ENCODE results near the gene LOXL1.

The LOXL1 gene

DNA sequence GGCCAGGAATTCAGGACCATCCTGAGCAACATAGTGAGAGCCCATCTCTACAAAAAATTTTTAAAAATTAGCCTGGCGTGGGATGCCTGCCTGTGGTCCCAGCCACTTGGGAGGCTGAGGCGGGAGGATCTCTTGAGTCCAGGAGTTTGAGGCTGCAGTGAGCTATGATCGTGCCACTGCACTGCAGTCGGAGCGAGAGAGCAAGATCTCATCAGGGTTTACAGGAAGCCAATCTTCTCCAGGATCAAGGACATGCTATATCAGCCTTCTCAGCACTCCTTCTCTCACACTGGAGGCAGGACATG lies 66.3 kb downstream of the LOXL1 start:
- DNase-seq (ENCODE audit: low read depth, low spot score), result no peak

DNA sequence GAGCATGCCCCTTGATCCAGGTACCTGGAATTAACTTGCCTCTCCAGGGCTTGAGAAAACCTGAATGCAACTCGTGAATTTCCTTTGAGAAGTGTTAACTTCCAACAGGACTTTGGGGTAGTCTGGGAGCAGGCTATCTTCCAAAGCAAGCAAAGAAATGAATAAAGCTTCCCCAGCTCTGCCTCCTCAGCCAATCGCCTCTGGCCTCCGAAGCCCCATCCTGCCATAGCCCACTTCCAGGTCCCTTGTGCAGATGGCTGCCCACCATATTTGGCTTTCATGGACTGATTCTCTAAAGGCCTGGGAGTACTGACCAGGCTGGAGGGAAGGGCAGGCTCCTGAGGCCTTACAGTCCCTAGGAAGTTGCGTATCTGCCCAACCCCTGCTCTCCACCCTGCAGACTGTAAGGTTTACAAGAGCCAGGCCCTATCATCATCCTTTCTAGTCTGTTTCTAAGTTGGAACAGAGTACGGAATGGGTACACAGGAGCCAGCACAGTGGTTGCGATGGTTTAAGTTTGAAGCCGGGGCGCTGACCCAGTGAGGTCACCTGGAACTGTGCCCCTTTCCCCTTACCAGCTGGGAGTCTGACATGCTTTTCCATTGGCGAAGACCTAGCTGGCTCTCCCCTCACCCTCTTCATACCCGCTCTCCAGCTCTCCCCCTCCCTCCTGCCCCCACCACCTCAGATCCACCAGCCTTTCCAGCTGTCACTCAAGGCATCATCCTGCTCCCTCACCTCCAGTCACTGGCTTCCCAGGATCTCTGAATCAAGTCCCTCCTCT lies 67.1 kb downstream of the LOXL1 start:
- DNase-seq (ENCODE audit: low read depth, low spot score), result no peak

DNA sequence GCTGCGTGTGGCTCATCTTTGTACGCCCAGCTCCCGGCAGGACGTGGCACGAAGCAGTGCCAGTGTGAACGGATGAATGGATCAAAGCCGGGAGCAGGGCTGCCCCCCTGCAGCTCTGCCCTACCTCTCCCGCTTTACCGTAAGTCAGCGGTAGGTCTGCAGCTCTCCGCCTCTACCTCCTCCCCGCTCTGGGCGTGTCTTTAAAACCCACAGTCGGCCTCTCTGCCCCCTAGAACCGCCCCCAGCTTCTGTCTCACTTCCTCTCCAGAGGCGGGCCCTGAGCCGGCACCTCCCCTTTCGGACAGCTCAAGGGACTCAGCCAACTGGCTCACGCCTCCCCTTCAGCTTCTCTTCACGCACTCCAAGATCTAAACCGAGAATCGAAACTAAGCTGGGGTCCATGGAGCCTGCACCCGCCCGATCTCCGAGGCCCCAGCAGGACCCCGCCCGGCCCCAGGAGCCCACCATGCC lies 68.2 kb downstream of the LOXL1 start, which contains the start of gene PML:
Gene PML (plus strand): TSS at position 304 of the 471 bp plus-strand sequence. CDS start 97 bp downstream, at position 401.
- DNase-seq (ENCODE audit: low read depth, low spot score), result peak; percentile 85

DNA sequence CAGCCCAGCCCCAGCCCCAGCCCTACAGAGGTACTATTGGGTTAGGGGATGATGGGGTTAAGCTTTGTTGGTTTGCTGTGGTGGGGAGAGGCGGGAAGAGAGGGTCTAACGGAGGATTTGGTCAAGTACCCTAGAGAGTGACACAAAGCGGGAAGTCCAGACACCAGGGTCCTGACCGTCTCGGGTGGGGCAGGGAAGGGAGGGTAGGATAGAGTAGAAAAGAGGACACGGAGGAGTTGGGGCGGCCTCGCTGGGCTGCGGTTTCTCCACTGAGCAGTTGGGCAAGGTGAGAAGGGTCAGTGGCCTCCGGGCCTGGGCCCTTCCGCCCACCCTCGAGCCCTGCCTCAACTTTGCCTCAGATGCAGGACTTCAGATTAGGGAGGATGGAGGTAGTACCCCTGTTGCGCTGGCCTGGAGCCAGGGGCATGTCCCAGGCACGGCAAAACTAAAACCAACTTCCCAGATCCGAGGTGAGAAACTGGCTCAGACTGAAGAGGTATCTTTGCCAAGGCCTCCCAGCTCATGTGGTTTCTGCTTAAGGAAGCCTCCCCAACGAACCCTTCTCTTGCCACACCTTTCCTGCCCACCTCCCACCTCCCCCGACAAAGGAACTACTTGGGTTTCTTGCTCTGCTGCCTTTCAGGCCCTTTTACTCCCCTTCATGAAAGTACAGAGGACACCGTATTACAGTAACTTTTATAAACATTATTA lies 68.8 kb downstream of the LOXL1 start:
- no peak for DNase-seq (ENCODE audit: low read depth, low spot score)

DNA sequence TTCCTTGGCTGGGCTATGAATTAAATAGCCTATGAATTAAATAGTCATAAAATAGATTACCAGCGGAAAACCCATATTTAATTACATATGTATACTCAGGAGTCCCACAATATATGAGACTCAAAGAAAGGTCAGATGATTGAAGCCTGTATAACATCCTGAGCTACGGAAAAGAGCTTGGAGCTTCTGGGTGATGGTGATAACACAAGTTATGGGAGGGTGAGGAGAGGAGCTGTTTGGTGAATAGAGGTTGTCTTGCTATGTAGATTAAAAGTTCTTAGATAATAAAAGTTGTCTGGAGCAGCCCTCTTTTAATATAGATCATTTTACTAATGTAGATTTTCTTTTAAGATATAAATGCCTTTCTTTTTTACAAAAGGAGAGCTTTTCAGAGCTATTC lies 70.0 kb downstream of the LOXL1 start:
- DNase-seq (ENCODE audit: low read depth, low spot score), result no peak

DNA sequence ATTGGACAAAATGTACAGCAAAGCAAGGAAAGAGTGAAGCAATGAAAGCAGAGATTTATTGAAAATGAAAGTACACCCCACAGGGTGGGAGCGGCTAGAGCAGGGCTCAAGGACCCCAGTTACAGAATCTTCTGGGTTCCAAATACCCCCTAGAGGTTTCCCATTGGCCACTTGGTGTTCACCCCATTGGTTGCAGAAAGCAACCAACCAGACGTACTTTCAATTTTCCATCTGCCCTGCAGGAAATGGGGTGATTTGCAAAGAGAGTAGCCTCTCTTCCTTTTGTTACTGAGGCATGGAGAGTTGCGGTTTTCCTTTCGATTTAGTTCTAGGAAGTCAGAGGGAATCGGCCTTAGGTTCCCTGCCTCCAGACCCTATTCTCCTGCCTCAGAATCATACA lies 70.7 kb downstream of the LOXL1 start:
- DNase-seq (ENCODE audit: low read depth, low spot score), result no peak

DNA sequence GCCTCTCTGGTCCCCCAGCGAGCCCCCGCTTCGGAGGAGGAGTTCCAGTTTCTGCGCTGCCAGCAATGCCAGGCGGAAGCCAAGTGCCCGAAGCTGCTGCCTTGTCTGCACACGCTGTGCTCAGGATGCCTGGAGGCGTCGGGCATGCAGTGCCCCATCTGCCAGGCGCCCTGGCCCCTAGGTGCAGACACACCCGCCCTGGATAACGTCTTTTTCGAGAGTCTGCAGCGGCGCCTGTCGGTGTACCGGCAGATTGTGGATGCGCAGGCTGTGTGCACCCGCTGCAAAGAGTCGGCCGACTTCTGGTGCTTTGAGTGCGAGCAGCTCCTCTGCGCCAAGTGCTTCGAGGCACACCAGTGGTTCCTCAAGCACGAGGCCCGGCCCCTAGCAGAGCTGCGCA lies 71.7 kb downstream of the LOXL1 start:
- DNase-seq (ENCODE audit: low read depth, low spot score), result no peak
